Kidney glomerular epithelial cell (primary cell): ENCODE results near the gene MACROD2.

ENCODE experiments used
- DNase-seq: peaks from one replicate; lab custom pipeline; 2025; lab: John Stamatoyannopoulos, UW

MACROD2 gene

GRCh38 chr20:15288106-15288505, 1292.8 kb downstream of the MACROD2 start:
- no peak for DNase-seq

- DNase-seq = no peak
These were observed 1294.0 kb downstream of the MACROD2 start for GRCh38 chr20:15289337-15289736.

- no peak for DNase-seq
These were observed 1297.1 kb downstream of the MACROD2 start for GRCh38 chr20:15292405-15292804.

GRCh38 chr20:15296422-15296821, 1301.1 kb downstream of the MACROD2 start:
- no peak for DNase-seq

- DNase-seq = no peak
These were observed 1302.0 kb downstream of the MACROD2 start for GRCh38 chr20:15297059-15297875.

- DNase-seq = no peak
These were observed 1306.8 kb downstream of the MACROD2 start for GRCh38 chr20:15302075-15302474.

GRCh38 chr20:15310361-15310760, 1315.0 kb downstream of the MACROD2 start:
- DNase-seq = no peak

GRCh38 chr20:15316556-15316955, 1321.2 kb downstream of the MACROD2 start:
- no peak for DNase-seq

GRCh38 chr20:15317546-15318232, 1322.4 kb downstream of the MACROD2 start:
- DNase-seq = no peak

- DNase-seq = no peak
These were observed 1323.4 kb downstream of the MACROD2 start for GRCh38 chr20:15318682-15319081.

- DNase-seq = no peak
These were observed 1324.1 kb downstream of the MACROD2 start for GRCh38 chr20:15319439-15319838.

GRCh38 chr20:15320941-15321340, 1325.6 kb downstream of the MACROD2 start:
- DNase-seq = no peak

GRCh38 chr20:15327123-15327522, 1331.8 kb downstream of the MACROD2 start:
- no peak for DNase-seq

- no peak for DNase-seq
These were observed 1332.8 kb downstream of the MACROD2 start for GRCh38 chr20:15328084-15328483.

GRCh38 chr20:15332711-15333160, 1337.4 kb downstream of the MACROD2 start:
- DNase-seq = no peak

GRCh38 chr20:15333170-15333569, 1337.9 kb downstream of the MACROD2 start:
- DNase-seq = no peak

- no peak for DNase-seq
These were observed 1340.7 kb downstream of the MACROD2 start for GRCh38 chr20:15336011-15336410.

GRCh38 chr20:15336536-15336935, 1341.2 kb downstream of the MACROD2 start:
- DNase-seq = no peak

- no peak for DNase-seq
These were observed 1343.9 kb downstream of the MACROD2 start for GRCh38 chr20:15339264-15339663.

- DNase-seq = peak; percentile 8
These were observed 1347.7 kb downstream of the MACROD2 start for GRCh38 chr20:15342991-15343523.

GRCh38 chr20:15345287-15345686, 1350.0 kb downstream of the MACROD2 start:
- no peak for DNase-seq

GRCh38 chr20:15346657-15347280, 1351.5 kb downstream of the MACROD2 start:
- DNase-seq = no peak

GRCh38 chr20:15359056-15359455, 1363.7 kb downstream of the MACROD2 start:
- DNase-seq = peak; percentile 11
